HG02943 (cell line): ENCODE data around the gene USP28.
"Not testable (repeated sequence)": the region's sequence is repeated elsewhere in the genome, so short reads cannot be mapped to it uniquely, and the experiment has no call there.

Experiments used
- ATAC-seq: cut with Tn5 transposase; IDR thresholded peaks from one replicate; pipeline ENCODE4 v1.9.1; 2021; ENCODE audit warnings: mild to moderate bottlenecking, low read depth, moderate library complexity; ENCODE audit not compliant: unreplicated experiment

USP28 gene, protein sequence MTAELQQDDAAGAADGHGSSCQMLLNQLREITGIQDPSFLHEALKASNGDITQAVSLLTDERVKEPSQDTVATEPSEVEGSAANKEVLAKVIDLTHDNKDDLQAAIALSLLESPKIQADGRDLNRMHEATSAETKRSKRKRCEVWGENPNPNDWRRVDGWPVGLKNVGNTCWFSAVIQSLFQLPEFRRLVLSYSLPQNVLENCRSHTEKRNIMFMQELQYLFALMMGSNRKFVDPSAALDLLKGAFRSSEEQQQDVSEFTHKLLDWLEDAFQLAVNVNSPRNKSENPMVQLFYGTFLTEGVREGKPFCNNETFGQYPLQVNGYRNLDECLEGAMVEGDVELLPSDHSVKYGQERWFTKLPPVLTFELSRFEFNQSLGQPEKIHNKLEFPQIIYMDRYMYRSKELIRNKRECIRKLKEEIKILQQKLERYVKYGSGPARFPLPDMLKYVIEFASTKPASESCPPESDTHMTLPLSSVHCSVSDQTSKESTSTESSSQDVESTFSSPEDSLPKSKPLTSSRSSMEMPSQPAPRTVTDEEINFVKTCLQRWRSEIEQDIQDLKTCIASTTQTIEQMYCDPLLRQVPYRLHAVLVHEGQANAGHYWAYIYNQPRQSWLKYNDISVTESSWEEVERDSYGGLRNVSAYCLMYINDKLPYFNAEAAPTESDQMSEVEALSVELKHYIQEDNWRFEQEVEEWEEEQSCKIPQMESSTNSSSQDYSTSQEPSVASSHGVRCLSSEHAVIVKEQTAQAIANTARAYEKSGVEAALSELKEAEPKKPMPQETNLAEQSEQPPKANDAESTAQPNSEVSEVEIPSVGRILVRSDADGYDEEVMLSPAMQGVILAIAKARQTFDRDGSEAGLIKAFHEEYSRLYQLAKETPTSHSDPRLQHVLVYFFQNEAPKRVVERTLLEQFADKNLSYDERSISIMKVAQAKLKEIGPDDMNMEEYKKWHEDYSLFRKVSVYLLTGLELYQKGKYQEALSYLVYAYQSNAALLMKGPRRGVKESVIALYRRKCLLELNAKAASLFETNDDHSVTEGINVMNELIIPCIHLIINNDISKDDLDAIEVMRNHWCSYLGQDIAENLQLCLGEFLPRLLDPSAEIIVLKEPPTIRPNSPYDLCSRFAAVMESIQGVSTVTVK

GRCh38 chr11:113875234-113876073 lies at the start of gene USP28:
USP28 (minus strand) TSS chr11:113875572; CDS start chr11:113875501, 71 bp downstream.
- peak; percentile 79 for ATAC-seq

DNA sequence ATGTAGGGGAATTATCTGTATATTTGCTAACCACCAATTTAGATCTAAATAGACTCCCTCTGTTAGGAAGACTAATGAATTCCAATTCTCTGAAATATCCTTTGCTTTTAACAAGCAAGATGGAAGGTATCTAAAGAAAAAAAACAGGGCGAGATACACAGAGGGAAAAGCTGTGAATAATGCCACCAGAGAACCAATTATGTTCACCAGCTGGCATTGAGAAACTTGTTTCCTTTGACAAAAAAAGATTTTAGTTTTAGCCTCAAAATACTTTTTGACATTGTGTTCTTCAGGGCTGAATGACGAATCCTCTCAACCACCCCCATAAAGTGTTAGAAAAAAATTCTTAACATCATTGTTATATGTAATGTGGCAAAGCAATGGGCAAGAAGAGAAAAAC lies 48.2 kb upstream of the USP28 start:
- ATAC-seq, result no peak

GRCh38 chr11:113911491-113911890 lies 36.1 kb upstream of the USP28 start:
- ATAC-seq, result not testable (repeated sequence)

- no peak for ATAC-seq
Observed at GRCh38 chr11:113908098-113908497, 32.7 kb upstream of the USP28 start.

DNA sequence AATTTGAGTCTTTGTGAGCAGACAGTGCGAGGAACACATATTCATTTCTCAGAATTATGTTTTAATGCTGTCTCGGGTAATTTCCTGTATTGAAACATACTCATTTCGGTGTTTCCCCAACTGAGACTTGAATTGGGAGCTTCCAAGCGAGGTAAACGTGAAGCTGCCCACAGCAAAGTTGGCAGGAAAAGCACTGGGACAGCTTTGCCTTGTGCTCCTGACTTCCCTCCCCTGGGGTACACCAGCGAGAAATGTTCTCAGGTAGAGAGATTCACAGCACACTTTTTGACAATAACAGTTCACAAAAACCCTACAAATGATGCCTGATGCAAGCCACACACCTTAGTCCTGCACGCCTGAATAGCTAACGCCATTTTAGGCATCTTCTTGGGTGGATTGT lies 32.3 kb upstream of the USP28 start:
- ATAC-seq, result no peak

DNA sequence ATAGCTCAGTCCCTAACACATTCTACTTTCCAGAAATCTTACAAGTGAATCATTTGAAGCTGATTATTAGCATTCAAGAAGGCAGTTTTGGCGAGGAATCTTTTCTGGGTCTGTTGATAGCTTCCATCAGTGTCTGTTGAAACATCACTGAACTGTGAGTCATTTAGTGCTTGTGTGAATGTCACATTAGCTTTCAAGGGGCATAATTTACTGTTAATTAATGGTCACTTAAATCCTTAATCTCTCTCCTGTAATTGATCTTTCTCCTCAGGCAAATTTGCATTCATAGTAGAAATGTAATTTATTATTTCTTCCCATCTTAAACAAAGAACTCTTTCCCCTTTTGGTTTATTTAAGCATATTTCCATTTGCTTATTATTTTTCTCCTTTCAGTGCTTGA lies 31.8 kb upstream of the USP28 start:
- no peak for ATAC-seq

- no peak for ATAC-seq
Observed at GRCh38 chr11:113906516-113906915, 31.1 kb upstream of the USP28 start.

DNA sequence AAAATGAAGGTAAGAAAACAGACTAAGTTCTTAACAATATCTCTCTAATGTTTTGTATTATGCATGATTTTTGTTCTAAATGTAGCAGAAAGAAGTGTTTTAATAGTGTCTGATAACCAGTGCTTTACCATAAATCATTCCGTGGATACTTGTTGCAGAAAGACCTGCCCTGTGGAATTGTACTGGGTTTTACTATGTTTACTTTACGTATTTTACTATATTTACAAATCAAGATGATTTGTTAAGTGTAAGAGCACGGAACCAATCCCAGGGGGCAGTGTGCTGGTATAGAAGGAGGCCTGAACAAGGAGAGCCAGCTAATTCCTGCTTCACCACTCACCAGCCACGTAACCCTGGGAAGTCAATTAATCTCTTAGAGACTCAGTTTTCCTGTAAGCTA lies 30.7 kb upstream of the USP28 start:
- no peak for ATAC-seq

DNA sequence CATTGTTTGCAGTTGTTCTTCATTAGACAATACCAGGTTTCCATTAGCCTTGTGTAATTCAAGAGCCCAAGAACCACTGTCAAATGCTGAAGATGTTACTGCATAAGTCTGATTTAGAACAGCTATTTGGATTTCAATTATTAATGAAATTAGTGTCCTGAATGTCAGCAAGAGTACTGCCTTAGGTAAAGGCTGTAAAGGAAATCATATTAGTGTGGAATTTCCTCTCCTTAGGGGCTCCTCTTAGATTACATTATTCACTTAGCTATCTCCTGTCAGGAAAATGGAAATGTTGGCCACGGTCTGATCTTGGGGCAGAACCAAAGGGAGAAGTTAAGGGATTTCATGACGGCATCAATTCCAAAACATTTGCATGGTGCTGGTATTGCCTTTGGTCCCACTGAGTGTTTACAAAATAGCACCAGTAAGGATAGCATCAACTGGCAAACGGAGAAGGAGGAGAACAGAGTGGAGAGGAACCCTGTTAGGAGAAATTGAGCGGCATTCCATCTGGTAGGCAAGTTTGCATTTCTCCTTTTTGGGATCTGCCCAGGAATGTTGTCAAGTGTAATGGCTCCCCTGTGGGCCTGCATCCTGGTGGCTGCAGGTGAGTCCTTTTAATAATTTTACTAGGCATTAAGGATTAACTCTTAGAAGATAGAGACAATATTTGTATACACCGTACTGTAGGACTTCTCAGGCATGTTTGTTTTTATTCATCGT lies 29.2 kb upstream of the USP28 start, which contains the start of gene HTR3B:
Gene HTR3B, plus strand, starts transcription at position 418 of the 723 bp plus-strand sequence. Its CDS starts 138 bp downstream, at position 556.
- no peak for ATAC-seq

- no peak for ATAC-seq
Observed at GRCh38 chr11:113901141-113901540, 25.8 kb upstream of the USP28 start.

- ATAC-seq, result no peak
Observed at GRCh38 chr11:113896156-113896879, 20.9 kb upstream of the USP28 start.

GRCh38 chr11:113895367-113896155 lies 20.2 kb upstream of the USP28 start:
- no peak for ATAC-seq

GRCh38 chr11:113894421-113894996 lies 19.1 kb upstream of the USP28 start:
- ATAC-seq, result no peak

DNA sequence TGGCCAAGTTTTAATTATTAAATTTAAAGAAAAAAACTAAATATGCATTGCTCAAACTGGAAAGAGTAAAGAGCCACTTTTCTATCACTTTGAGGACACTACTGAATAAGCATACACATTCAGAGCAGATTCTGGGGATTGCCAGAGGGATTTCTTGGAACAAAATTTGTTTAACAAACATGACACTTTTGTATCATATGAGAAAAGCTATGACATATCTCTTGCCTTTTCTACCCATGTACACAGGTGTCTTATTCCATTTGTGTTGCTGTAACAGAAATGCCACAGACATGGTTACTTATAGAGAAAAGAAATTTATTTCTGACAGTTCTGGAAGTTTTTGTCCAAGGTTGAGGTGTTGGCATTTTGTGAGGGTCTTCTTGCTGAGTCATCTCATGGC lies 13.5 kb upstream of the USP28 start:
- no peak for ATAC-seq

DNA sequence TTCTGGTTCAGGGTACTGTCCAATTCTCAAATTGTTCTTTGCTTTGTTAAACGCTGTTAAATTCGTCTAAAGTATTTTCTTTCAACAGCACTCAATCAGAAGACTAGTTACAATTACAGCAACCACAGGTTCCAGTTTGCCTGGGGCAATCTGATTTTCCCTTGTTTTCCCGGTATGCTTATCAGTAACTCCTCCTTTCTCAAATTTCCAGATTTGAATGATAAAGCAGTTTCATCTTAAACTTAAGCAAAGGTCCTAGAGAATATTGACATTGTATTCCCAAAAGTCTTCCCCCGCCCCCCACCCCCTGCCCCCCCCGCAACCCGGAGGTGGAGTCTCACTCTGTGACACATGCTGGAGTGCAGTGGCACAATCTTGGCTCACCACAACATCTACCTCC lies 10.5 kb upstream of the USP28 start:
- ATAC-seq, result no peak

GRCh38 chr11:113884361-113884836 lies 9.0 kb upstream of the USP28 start:
- ATAC-seq, result no peak

GRCh38 chr11:113881856-113882255 lies 6.5 kb upstream of the USP28 start:
- no peak for ATAC-seq
